WTC11 (cell line): ENCODE results near the gene RBM43. TPM values are rescaled to one million over a fixed set of nuclear protein-coding genes. Genes with fewer than 3 reads are reported as not detected.

Source experiments
- ATAC-seq: fragments of 200-7000 bp; cut with Tn5 transposase; 2 replicates; pipeline ENCODE4 v1.10.0; 2021; ENCODE audit warnings: mild to moderate bottlenecking, moderate library complexity
- CTCF ChIA-PET: fragments of 300-600 bp; sonication (Branson Sonifier 250); formaldehyde crosslinking; loops from one replicate; lab custom pipeline; 2021; ENCODE audit warnings: antibody characterized with exemption; lab: Charles Lee
- POLR2A ChIA-PET: fragments of 350-600 bp; sonication (Branson Sonifier 250); formaldehyde crosslinking; loops from one replicate; lab custom pipeline; 2021; ENCODE audit warnings: antibody characterized with exemption; lab: Charles Lee
- DNase-seq: peaks from one replicate; pipeline ENCODE4 v3.0.0; 2021; ENCODE audit warnings: low spot score
- H3K27ac Mint-ChIP-seq: 2 replicates; pipeline ENCODE4 v1.8.0; 2021; ENCODE audit warnings: mixed read lengths
- H3K27me3 Mint-ChIP-seq: 2 replicates; pipeline ENCODE4 v1.8.0; 2021; ENCODE audit warnings: low read depth, mild to moderate bottlenecking, moderate library complexity, mixed read lengths
- H3K36me3 Mint-ChIP-seq: 2 replicates; pipeline ENCODE4 v1.8.0; 2021; ENCODE audit warnings: mixed read lengths
- H3K4me1 Mint-ChIP-seq: 2 replicates; pipeline ENCODE4 v1.8.0; 2022; ENCODE audit warnings: mixed read lengths
- H3K4me3 Mint-ChIP-seq: 2 replicates; pipeline ENCODE4 v1.8.0; 2021; ENCODE audit warnings: mild to moderate bottlenecking, moderate library complexity, mixed read lengths
- H3K9me3 Mint-ChIP-seq: 2 replicates; pipeline ENCODE4 v1.8.0; 2021; ENCODE audit warnings: mixed read lengths
- ATF1 ChIP-seq: sonication (generic); formaldehyde crosslinking; IDR thresholded peaks from 2 replicates; pipeline ENCODE4 v1.8.1; 2023; ENCODE audit warnings: mild to moderate bottlenecking, moderate library complexity, missing genetic modification reagents
- ELF4 ChIP-seq: sonication (generic); formaldehyde crosslinking; IDR thresholded peaks from 2 replicates; pipeline ENCODE4 v1.8.1; 2022; ENCODE audit warnings: low read depth, mild to moderate bottlenecking, moderate library complexity, missing genetic modification reagents
- EMX1 ChIP-seq: fragments of 250-450 bp; sonication (Bioruptor Pico); IDR thresholded peaks from 2 replicates; pipeline ENCODE4 v1.8.0; 2021; ENCODE audit warnings: mild to moderate bottlenecking
- ETV6 ChIP-seq: sonication (generic); formaldehyde crosslinking; IDR thresholded peaks from 2 replicates; pipeline ENCODE4 v1.8.1; 2022; ENCODE audit warnings: mild to moderate bottlenecking, missing genetic modification reagents
- IRF2 ChIP-seq: sonication (generic); formaldehyde crosslinking; IDR thresholded peaks from 2 replicates; pipeline ENCODE4 v1.8.0; 2022; ENCODE audit warnings: low read depth, missing genetic modification reagents, borderline replicate concordance
- JAZF1 ChIP-seq: fragments of 250-450 bp; sonication (Bioruptor Pico); IDR thresholded peaks from 2 replicates; pipeline ENCODE4 v1.9.0; 2021; ENCODE audit warnings: moderate library complexity, mild to moderate bottlenecking, inconsistent platforms
- MYBL2 ChIP-seq: sonication (generic); formaldehyde crosslinking; IDR thresholded peaks from 2 replicates; pipeline ENCODE4 v1.8.1; 2023; ENCODE audit warnings: mild to moderate bottlenecking, moderate library complexity, missing genetic modification reagents
- TCF7 ChIP-seq: sonication (generic); formaldehyde crosslinking; IDR thresholded peaks from 2 replicates; pipeline ENCODE4 v1.8.0; 2022; ENCODE audit warnings: mild to moderate bottlenecking, low read depth, missing genetic modification reagents, moderate library complexity
- TP53 ChIP-seq: sonication (generic); formaldehyde crosslinking; IDR thresholded peaks from 2 replicates; pipeline ENCODE4 v1.8.1; 2023; ENCODE audit warnings: mild to moderate bottlenecking, missing genetic modification reagents
- ZNF232 ChIP-seq: sonication (generic); formaldehyde crosslinking; IDR thresholded peaks from 2 replicates; pipeline ENCODE4 v1.8.0; 2022; ENCODE audit warnings: mild to moderate bottlenecking, missing genetic modification reagents
- ZNF263 ChIP-seq: sonication (generic); formaldehyde crosslinking; IDR thresholded peaks from 2 replicates; pipeline ENCODE4 v1.8.1; 2022; ENCODE audit warnings: low read depth, mild to moderate bottlenecking, moderate library complexity, missing genetic modification reagents
- ZNF416 ChIP-seq: fragments of 250-450 bp; sonication (Bioruptor Pico); IDR thresholded peaks from 2 replicates; pipeline ENCODE4 v1.9.0; 2021; ENCODE audit warnings: mild to moderate bottlenecking, inconsistent platforms
- ZNF671 ChIP-seq: fragments of 250-450 bp; sonication (Bioruptor Pico); IDR thresholded peaks from 2 replicates; pipeline ENCODE4 v1.8.0; 2021; ENCODE audit warnings: mild to moderate bottlenecking
- total RNA-seq: library from RNA; stranded (reverse); gene quantifications from 3 replicates; pipeline ENCODE4 v1.2.3, GENCODE V29; 2021
- TF ChIP-seq, protein P1 (sequence below): fragments of 200-600 bp; IDR thresholded peaks from 2 replicates; pipeline ENCODE4 v1.8.0; 2022; ENCODE audit warnings: antibody characterized with exemption
- TF ChIP-seq, protein P2 (sequence below): fragments of 250-450 bp; sonication (Bioruptor Pico); IDR thresholded peaks from 2 replicates; pipeline ENCODE4 v1.9.0; 2021; ENCODE audit warnings: mild to moderate bottlenecking
- TF ChIP-seq, protein P3 (sequence below): sonication (generic); formaldehyde crosslinking; IDR thresholded peaks from 2 replicates; pipeline ENCODE4 v1.8.0; 2022; ENCODE audit warnings: mild to moderate bottlenecking, missing genetic modification reagents
- TF ChIP-seq, protein P4 (sequence below): sonication (generic); formaldehyde crosslinking; IDR thresholded peaks from 2 replicates; pipeline ENCODE4 v1.8.0; 2022; ENCODE audit warnings: mild to moderate bottlenecking, missing genetic modification reagents
- TF ChIP-seq, protein P5 (sequence below): sonication (generic); formaldehyde crosslinking; IDR thresholded peaks from 2 replicates; pipeline ENCODE4 v1.8.0; 2023; ENCODE audit warnings: mild to moderate bottlenecking, missing genetic modification reagents
- TF ChIP-seq, protein P6 (sequence below): fragments of 250-450 bp; sonication (Bioruptor Pico); IDR thresholded peaks from 2 replicates; pipeline ENCODE4 v2.1.2; 2022; ENCODE audit warnings: mild to moderate bottlenecking, moderate library complexity

The RBM43 gene
- total RNA-seq, 1 experiment from 2014 or later: 2.8 TPM

DNA sequence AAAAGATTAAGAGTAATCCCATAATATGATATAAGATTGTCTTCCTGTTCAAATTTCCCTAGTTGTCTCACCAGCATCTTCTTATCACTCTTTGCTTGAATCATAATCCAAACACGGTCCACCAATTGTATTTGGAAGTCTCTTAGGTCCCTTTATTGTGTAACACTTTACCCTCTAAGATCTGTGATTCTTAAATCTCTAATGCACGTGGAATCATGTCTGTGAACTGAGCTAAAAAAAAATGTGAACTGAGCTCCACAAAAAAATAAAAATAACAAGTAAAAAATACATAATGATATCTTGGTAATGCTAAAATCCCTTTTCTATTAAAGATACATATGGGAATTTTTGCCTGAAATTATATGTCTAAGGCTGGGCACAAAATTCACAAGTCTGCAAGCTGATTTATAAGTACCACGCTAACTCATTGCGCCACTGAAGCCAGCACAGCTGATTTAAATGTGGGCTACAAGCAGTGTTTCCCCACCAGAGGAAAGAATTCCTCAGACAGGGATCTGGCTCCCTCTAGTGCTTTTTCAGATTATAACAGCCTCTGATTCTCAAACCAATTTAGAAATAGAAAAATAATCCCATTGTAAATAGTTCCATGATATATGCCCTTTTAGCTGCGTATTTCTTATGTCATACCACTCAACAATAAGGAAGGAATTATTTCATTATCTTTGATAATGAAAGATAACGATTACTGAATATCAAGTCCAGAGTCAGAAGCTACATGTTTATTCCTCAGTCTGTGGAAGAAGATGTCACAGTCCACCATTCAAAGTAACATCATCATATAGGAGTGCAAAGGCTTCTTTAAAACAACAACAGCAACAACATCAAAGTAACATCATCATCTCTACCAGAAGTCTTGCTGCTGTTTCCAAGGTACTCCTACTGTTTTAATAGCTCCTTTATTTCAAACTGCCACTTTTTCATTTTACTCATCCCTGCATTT lies 22.9 kb downstream of the RBM43 start:
- TF ChIP-seq ATF1 (CRISPR knock-in tag): no peak
- TF ChIP-seq, protein P1, sequence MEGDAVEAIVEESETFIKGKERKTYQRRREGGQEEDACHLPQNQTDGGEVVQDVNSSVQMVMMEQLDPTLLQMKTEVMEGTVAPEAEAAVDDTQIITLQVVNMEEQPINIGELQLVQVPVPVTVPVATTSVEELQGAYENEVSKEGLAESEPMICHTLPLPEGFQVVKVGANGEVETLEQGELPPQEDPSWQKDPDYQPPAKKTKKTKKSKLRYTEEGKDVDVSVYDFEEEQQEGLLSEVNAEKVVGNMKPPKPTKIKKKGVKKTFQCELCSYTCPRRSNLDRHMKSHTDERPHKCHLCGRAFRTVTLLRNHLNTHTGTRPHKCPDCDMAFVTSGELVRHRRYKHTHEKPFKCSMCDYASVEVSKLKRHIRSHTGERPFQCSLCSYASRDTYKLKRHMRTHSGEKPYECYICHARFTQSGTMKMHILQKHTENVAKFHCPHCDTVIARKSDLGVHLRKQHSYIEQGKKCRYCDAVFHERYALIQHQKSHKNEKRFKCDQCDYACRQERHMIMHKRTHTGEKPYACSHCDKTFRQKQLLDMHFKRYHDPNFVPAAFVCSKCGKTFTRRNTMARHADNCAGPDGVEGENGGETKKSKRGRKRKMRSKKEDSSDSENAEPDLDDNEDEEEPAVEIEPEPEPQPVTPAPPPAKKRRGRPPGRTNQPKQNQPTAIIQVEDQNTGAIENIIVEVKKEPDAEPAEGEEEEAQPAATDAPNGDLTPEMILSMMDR: peak; percentile 69
- Mint-ChIP-seq H3K36me3 (no peaks in the 10 kb centered on the region), H3K4me1 (peaks cover 8% of the 10 kb centered on the region), H3K27ac (no peak overlapping the region), H3K27me3 (no peaks in the 10 kb centered on the region), H3K4me3 (no peak overlapping the region), H3K9me3 (no peaks in the 10 kb centered on the region; the same call in 1 of the 2 replicates)
- ATAC-seq (peak; percentile 77), DNase-seq (peak; percentile 29)
- ChIA-PET CTCF (interaction anchor here (0.6 to 2.3 kb wide), 39 partner anchors 14 to 1652 kb away, joined by 3 to 23 read pairs (median 3); partner anchors contain the start of gene MMADHC), POLR2A (interaction anchor here (1.3 kb wide), 1 partner anchor 1644 kb away, joined by 4 read pairs; no protein-coding TSS in a partner anchor)

DNA sequence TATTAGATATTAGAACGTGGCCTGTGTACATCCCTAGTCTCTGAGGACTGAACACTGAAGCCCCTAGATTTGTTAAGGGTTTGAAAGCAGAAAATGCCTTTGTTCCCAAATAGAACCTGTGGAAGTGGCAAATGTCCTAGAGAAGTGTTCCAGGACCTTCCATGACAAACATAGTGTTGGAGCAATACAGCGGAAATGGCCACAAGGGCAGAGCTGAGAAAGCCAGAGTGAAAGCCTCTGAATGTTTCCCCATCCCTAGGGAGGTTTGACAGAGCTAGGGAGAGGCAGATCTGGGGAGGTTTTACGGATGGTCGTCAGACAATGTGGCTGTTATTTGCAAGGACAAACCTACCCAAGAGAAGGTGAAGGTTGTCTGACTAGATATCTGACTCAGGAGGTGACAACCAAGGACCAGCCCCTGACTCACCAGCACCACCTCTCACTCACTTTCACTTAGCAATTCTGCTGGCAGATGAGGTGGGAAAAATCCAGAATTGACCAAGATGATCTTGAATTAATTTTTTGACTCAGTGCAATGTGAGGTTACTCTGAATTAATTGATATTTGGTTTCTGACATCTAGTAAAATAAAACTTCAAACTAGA lies 24.1 kb downstream of the RBM43 start:
- peak; percentile 51 for ATAC-seq
- POLR2A ChIA-PET: no interaction called here
- peaks cover 8% of the 10 kb centered on the region for H3K4me1 Mint-ChIP-seq
- H3K36me3 Mint-ChIP-seq: no peaks in the 10 kb centered on the region
- DNase-seq: no peak
- CTCF ChIA-PET: interaction anchor here (1.6 kb wide), 1 partner anchor 45 kb away, joined by 4 read pairs; no protein-coding TSS in a partner anchor
- no peak overlapping the region for H3K27ac Mint-ChIP-seq
- H3K9me3 Mint-ChIP-seq: peaks cover under 1% of the 10 kb centered on the region
- H3K27me3 Mint-ChIP-seq: no peaks in the 10 kb centered on the region
- no peak overlapping the region for H3K4me3 Mint-ChIP-seq
- TF ChIP-seq, protein P2, sequence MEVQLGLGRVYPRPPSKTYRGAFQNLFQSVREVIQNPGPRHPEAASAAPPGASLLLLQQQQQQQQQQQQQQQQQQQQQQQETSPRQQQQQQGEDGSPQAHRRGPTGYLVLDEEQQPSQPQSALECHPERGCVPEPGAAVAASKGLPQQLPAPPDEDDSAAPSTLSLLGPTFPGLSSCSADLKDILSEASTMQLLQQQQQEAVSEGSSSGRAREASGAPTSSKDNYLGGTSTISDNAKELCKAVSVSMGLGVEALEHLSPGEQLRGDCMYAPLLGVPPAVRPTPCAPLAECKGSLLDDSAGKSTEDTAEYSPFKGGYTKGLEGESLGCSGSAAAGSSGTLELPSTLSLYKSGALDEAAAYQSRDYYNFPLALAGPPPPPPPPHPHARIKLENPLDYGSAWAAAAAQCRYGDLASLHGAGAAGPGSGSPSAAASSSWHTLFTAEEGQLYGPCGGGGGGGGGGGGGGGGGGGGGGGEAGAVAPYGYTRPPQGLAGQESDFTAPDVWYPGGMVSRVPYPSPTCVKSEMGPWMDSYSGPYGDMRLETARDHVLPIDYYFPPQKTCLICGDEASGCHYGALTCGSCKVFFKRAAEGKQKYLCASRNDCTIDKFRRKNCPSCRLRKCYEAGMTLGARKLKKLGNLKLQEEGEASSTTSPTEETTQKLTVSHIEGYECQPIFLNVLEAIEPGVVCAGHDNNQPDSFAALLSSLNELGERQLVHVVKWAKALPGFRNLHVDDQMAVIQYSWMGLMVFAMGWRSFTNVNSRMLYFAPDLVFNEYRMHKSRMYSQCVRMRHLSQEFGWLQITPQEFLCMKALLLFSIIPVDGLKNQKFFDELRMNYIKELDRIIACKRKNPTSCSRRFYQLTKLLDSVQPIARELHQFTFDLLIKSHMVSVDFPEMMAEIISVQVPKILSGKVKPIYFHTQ (CRISPR knock-in tag): no peak
- TF ChIP-seq, protein P3, sequence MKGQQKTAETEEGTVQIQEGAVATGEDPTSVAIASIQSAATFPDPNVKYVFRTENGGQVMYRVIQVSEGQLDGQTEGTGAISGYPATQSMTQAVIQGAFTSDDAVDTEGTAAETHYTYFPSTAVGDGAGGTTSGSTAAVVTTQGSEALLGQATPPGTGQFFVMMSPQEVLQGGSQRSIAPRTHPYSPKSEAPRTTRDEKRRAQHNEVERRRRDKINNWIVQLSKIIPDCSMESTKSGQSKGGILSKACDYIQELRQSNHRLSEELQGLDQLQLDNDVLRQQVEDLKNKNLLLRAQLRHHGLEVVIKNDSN (CRISPR knock-in tag): no peak
- TF ChIP-seq JAZF1 (CRISPR knock-in tag): no peak
- no peak for TF ChIP-seq TCF7 (CRISPR knock-in tag)
- TF ChIP-seq EMX1 (CRISPR knock-in tag): no peak
- TF ChIP-seq, protein P4, sequence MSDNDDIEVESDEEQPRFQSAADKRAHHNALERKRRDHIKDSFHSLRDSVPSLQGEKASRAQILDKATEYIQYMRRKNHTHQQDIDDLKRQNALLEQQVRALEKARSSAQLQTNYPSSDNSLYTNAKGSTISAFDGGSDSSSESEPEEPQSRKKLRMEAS (CRISPR knock-in tag): no peak
- no peak for TF ChIP-seq ZNF416
- TF ChIP-seq, protein P5, sequence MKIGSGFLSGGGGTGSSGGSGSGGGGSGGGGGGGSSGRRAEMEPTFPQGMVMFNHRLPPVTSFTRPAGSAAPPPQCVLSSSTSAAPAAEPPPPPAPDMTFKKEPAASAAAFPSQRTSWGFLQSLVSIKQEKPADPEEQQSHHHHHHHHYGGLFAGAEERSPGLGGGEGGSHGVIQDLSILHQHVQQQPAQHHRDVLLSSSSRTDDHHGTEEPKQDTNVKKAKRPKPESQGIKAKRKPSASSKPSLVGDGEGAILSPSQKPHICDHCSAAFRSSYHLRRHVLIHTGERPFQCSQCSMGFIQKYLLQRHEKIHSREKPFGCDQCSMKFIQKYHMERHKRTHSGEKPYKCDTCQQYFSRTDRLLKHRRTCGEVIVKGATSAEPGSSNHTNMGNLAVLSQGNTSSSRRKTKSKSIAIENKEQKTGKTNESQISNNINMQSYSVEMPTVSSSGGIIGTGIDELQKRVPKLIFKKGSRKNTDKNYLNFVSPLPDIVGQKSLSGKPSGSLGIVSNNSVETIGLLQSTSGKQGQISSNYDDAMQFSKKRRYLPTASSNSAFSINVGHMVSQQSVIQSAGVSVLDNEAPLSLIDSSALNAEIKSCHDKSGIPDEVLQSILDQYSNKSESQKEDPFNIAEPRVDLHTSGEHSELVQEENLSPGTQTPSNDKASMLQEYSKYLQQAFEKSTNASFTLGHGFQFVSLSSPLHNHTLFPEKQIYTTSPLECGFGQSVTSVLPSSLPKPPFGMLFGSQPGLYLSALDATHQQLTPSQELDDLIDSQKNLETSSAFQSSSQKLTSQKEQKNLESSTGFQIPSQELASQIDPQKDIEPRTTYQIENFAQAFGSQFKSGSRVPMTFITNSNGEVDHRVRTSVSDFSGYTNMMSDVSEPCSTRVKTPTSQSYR (CRISPR knock-in tag): no peak
- no peak for TF ChIP-seq ETV6 (CRISPR knock-in tag)
- TF ChIP-seq, protein P1: no peak
- no peak for TF ChIP-seq ELF4
- no peak for TF ChIP-seq IRF2 (CRISPR knock-in tag)
- no peak for TF ChIP-seq ZNF263 (CRISPR knock-in tag)
- no peak for TF ChIP-seq TP53
- TF ChIP-seq ZNF671 (CRISPR knock-in tag): no peak
- TF ChIP-seq, protein P6, sequence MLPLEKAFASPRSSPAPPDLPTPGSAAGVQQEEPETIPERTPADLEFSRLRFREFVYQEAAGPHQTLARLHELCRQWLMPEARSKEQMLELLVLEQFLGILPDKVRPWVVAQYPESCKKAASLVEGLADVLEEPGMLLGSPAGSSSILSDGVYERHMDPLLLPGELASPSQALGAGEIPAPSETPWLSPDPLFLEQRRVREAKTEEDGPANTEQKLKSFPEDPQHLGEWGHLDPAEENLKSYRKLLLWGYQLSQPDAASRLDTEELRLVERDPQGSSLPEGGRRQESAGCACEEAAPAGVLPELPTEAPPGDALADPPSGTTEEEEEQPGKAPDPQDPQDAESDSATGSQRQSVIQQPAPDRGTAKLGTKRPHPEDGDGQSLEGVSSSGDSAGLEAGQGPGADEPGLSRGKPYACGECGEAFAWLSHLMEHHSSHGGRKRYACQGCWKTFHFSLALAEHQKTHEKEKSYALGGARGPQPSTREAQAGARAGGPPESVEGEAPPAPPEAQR (CRISPR knock-in tag): no peak
- no peak for TF ChIP-seq MYBL2 (CRISPR knock-in tag)
- TF ChIP-seq ZNF232: no peak
